GM19025 (cell line): ENCODE data around the gene BAZ1B.
"Not testable (repeated sequence)": the region's sequence is repeated elsewhere in the genome, so short reads cannot be mapped to it uniquely, and the experiment has no call there.

Experiments used
- ATAC-seq: cut with Tn5 transposase; IDR thresholded peaks from one replicate; pipeline ENCODE4 v1.9.1; 2021; ENCODE audit warnings: mild to moderate bottlenecking, low read depth, moderate library complexity; ENCODE audit not compliant: unreplicated experiment

The BAZ1B gene

GRCh38 chr7:73431041-73431835, 90.9 kb downstream of the BAZ1B start:
- ATAC-seq = no peak

GRCh38 chr7:73430540-73430939, 91.6 kb downstream of the BAZ1B start:
- not testable (repeated sequence) for ATAC-seq

- no peak for ATAC-seq
Observed at GRCh38 chr7:73429622-73430505, 92.2 kb downstream of the BAZ1B start.

GRCh38 chr7:73429215-73429614, 92.9 kb downstream of the BAZ1B start:
- no peak for ATAC-seq

GRCh38 chr7:73427902-73428787, 93.9 kb downstream of the BAZ1B start:
- no peak for ATAC-seq

- ATAC-seq = no peak
Observed at GRCh38 chr7:73426016-73426415, 96.1 kb downstream of the BAZ1B start.

- no peak for ATAC-seq
Observed at GRCh38 chr7:73425356-73425983, 96.6 kb downstream of the BAZ1B start.

- no peak for ATAC-seq
Observed at GRCh38 chr7:73424489-73424885, 97.6 kb downstream of the BAZ1B start.

- no peak for ATAC-seq
Observed at GRCh38 chr7:73423519-73424488, 98.3 kb downstream of the BAZ1B start.

GRCh38 chr7:73420610-73421009, 101.5 kb downstream of the BAZ1B start:
- not testable (repeated sequence) for ATAC-seq

GRCh38 chr7:73420016-73420415, 102.1 kb downstream of the BAZ1B start:
- not testable (repeated sequence) for ATAC-seq

GRCh38 chr7:73418113-73418703, 103.9 kb downstream of the BAZ1B start:
- no peak for ATAC-seq

GRCh38 chr7:73410541-73411131, 111.5 kb downstream of the BAZ1B start:
- ATAC-seq = not testable (repeated sequence)

- not testable (repeated sequence) for ATAC-seq
Observed at GRCh38 chr7:73404860-73405259, 117.2 kb downstream of the BAZ1B start.

- not testable (repeated sequence) for ATAC-seq
Observed at GRCh38 chr7:73399185-73400050, 122.7 kb downstream of the BAZ1B start.

GRCh38 chr7:73397521-73398281, 124.4 kb downstream of the BAZ1B start:
- no peak for ATAC-seq
